Activated gamma-delta T cell treated with anti-CD3 and anti-CD28 coated beads, Interleukin-2, amount 50 U/mL, for 16 hours (primary cell): ENCODE data around the gene TIPIN.
"Not testable (repeated sequence)": the region's sequence is repeated elsewhere in the genome, so short reads cannot be mapped to it uniquely, and the experiment has no call there.

Experiments
- DNase-seq: peaks from one replicate; pipeline ENCODE4 v3.0.0-alpha.2; 2020; ENCODE audit warnings: low read depth

TIPIN gene, protein sequence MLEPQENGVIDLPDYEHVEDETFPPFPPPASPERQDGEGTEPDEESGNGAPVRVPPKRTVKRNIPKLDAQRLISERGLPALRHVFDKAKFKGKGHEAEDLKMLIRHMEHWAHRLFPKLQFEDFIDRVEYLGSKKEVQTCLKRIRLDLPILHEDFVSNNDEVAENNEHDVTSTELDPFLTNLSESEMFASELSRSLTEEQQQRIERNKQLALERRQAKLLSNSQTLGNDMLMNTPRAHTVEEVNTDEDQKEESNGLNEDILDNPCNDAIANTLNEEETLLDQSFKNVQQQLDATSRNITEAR

GRCh38 chr15:66356359-66357236 lies at the start of gene TIPIN:
Gene TIPIN (minus strand): TSS chr15:66356685. CDS start chr15:66352947, 3,738 bp downstream.
- DNase-seq = peak; percentile 90

DNA sequence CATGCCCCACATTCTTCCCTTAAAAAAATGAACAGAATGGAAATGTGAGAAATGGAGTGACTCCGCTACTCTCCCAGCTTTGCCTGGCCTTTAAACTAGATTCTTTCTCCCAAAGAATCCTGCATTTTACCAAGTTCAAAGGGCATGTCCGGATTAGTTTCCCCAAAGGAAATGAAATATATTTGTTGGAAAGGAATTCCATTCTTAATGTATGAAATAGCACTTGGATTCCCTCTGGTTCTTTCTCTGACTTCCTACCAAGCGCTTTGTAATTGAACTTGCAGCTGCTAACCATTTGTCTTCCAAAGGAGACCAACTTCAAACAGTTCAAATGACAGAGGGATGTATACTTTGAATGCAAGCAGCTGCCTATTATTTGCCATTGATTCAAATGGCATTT lies 49.1 kb upstream of the TIPIN start:
- no peak for DNase-seq

DNA sequence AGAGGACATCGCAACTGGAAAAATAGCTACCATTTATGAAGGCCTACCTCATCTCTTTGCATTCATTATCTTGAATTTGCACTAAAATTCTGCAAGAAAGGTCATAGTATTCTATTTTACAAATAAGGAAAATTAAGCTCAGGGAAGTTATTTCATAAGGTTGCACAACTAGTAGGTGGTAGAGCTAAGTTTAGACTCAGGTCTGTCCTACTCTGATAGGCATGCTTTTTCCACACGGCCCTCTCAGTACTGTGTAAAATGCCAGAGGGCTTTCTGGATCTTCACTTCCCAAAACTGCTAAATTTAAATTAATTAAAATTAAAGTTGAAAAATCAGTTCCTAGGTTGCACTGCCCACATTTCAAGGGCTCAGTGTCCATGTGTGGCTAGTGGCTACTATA lies 48.5 kb upstream of the TIPIN start:
- no peak for DNase-seq

DNA sequence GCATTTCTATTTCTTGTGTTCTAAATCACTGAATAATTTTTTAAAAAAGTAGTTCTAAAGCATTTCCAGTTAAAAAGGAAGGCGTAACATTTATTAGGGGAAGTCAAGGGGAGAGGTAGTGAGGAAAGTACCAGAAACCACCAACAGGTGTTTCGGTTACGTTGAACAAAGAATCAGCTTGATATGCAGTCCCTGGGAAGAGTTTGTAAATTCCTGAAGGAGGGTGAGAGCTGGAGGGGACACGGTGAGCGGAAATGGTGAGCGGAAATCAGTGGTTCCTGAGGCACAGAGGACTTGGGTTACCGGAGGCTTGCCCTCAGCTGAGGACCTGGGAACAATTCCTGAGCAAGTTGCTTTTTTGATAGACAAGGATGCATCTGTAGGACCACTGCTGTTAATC lies 48.0 kb upstream of the TIPIN start:
- no peak for DNase-seq

DNA sequence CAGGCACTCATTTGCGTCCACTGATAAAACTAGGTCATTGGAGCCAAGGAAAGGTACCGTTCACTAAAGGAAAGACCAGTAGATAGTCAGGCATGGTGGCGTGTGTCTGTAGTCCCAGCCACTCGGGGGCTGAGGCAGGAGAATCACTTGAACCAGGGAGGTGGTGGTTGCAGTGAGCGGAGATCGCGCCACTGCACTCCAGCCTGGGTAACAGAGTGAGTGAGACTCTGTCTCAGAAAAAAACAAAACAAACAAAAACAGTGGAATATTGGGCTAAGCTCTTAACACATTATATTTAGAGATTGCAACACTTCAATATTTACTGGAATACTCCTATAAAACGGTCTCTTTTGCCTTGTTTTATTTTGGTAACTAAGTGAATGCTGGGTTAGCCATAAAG lies 47.6 kb upstream of the TIPIN start:
- no peak for DNase-seq

- DNase-seq = no peak
These were observed 46.8 kb upstream of the TIPIN start for GRCh38 chr15:66403323-66403722.

GRCh38 chr15:66402761-66403284 lies 46.3 kb upstream of the TIPIN start:
- DNase-seq = no peak

- DNase-seq = no peak
These were observed 44.9 kb upstream of the TIPIN start for GRCh38 chr15:66401130-66402021.

- no peak for DNase-seq
These were observed 43.9 kb upstream of the TIPIN start for GRCh38 chr15:66400351-66400774.

GRCh38 chr15:66399276-66399675 lies 42.8 kb upstream of the TIPIN start:
- no peak for DNase-seq

DNA sequence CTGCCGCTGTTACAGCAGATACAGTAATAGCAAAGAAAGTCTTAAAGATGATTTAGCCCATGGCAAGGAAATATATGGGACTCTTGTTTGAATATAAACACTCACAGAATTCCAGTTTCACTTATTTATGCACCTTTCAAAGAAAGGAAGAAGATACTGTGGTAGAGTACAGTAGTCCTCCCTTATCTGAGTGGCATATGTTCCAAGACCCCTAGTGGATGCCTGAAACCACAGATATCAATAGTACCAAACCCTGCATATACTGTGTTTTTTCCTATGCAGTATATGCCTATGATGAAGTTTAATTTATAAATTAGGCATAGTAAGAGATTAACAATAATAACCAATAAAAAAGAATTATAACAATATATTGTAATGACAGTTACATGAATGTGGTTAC lies 38.4 kb upstream of the TIPIN start:
- no peak for DNase-seq

DNA sequence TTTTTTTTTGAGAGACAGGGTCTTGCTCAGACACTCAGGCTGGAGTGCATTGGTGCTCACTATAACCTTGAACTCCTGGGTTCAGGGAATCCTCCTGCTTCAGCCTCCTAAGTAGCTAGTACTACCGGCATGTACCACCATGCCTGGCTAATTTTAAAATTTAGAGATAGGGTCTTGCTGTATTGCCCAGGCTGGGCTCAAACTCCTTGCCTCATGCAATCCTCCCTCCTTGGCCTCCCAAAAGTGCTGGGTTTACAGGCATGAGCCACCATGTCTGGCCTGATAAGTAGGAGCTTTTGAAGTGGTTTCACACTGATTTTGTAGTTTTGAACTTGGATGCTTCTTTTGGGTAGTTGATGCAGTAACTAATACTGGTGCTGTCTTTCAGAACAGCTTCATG lies 38.0 kb upstream of the TIPIN start:
- no peak for DNase-seq

GRCh38 chr15:66393037-66393436 lies 36.6 kb upstream of the TIPIN start:
- not testable (repeated sequence) for DNase-seq

- no peak for DNase-seq
These were observed 34.2 kb upstream of the TIPIN start for GRCh38 chr15:66390678-66391077.

DNA sequence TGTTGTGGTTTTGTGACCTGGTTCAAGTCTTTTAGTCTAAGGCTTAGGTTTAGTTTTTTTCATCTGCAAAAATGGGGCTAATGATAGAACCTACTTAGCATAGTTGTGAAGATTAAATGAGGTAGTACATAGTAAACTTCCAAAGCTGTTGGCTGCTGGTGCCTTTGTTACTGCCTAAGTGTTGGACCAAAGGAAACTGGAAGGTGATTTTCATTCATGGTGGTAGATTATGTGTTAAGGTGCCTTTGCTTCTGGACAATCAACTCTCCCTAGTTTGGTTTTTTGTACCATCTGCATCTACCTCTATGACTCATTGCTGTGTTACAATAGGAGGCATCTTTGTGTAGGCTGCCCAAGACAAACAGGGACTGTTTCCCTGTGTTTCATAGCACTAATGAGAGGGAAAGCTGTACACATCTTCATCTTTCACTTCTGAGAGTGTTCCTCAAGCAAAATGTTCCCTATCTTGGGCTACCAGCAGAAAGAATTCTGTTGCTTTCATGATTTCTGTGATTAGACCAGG lies 33.4 kb upstream of the TIPIN start:
- no peak for DNase-seq

DNA sequence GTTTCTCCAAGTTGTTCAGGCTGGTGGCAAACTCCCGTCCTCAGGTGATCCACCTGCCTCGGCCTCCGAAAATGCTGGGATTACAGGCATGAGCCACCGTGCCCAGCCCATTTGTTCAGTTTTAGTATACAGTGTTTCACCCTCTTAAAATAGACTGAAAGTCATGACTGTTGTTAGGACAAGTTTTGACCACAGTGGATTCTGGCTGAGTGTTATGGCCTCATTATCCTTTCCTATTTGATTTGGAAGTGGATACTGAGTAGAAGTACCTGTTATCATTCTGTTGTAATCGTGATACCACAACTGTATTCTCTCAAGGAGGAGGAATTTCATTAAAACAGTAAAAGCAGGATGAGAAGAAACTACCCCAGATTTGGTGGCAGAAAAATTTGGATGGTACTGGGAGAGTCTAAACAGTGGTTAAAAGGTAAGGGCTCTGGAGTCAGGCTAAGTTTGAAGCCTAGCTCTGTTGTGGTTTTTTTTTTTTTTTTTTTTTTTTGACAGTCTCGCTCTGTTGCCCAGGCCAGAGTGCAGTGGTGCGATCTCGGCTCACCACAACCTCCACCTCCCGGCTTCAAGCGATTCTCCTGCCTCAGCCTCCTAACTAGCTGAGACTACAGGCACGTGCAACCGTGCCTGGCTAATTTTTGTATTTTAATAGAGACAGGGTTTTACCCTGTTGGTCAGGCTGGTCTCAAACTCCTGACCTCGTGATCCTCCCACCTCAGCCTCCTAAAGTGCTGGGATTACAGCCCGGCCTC lies 32.8 kb upstream of the TIPIN start:
- no peak for DNase-seq

GRCh38 chr15:66388576-66388975 lies 32.1 kb upstream of the TIPIN start:
- DNase-seq = no peak

- no peak for DNase-seq
These were observed 31.5 kb upstream of the TIPIN start for GRCh38 chr15:66388043-66388363.

GRCh38 chr15:66387163-66388042 lies 30.9 kb upstream of the TIPIN start:
- peak; percentile 66 for DNase-seq
